Panc1 (cell line): Measurements from ENCODE around the gene DAGLA.

Experiments used
- SIN3A ChIP-seq: IDR thresholded peaks from 2 replicates; pipeline ENCODE4 v1.6.1; 2012; ENCODE audit warnings: low read depth, mild to moderate bottlenecking, low read length, moderate library complexity, borderline replicate concordance; ENCODE audit not compliant: insufficient read depth
- TF ChIP-seq, protein P1 (sequence below): fragments of 450-650 bp; IDR thresholded peaks from 2 replicates; pipeline ENCODE4 v1.5.1; 2017; ENCODE audit warnings: mild to moderate bottlenecking
- TF ChIP-seq, protein P2 (sequence below), 2 experiments: IDR thresholded peaks; 2 replicates each; pipeline ENCODE4 v1.6.1; 2011 to 2012; ENCODE audit warnings: low read depth in 2 of 2, control low read depth in 1 of 2, low read length in 1 of 2, mild to moderate bottlenecking in 1 of 2, moderate library complexity in 1 of 2; ENCODE audit not compliant: insufficient read depth in 1 of 2

DNA sequence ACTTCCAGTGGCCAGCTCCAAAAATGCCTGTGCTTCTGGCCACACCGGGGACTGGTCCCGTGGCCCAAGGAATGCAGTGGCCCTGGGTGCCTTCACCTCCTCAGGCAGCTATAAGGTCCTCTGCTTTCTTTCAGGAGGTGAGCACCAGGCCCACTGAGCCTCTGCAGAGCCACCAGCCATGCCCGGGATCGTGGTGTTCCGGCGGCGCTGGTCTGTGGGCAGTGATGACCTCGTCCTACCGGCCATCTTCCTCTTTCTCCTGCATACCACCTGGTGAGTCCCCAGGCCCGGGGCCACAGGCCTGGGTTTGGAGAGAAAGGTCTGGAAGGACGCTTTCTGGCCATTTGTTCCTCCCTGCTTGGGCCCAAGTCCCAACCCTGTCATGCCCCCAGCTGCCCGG lies 39.8 kb downstream of the DAGLA start:
- TF ChIP-seq, protein P1, sequence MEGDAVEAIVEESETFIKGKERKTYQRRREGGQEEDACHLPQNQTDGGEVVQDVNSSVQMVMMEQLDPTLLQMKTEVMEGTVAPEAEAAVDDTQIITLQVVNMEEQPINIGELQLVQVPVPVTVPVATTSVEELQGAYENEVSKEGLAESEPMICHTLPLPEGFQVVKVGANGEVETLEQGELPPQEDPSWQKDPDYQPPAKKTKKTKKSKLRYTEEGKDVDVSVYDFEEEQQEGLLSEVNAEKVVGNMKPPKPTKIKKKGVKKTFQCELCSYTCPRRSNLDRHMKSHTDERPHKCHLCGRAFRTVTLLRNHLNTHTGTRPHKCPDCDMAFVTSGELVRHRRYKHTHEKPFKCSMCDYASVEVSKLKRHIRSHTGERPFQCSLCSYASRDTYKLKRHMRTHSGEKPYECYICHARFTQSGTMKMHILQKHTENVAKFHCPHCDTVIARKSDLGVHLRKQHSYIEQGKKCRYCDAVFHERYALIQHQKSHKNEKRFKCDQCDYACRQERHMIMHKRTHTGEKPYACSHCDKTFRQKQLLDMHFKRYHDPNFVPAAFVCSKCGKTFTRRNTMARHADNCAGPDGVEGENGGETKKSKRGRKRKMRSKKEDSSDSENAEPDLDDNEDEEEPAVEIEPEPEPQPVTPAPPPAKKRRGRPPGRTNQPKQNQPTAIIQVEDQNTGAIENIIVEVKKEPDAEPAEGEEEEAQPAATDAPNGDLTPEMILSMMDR: no peak
- TF ChIP-seq SIN3A: no peak
- TF ChIP-seq, protein P2, sequence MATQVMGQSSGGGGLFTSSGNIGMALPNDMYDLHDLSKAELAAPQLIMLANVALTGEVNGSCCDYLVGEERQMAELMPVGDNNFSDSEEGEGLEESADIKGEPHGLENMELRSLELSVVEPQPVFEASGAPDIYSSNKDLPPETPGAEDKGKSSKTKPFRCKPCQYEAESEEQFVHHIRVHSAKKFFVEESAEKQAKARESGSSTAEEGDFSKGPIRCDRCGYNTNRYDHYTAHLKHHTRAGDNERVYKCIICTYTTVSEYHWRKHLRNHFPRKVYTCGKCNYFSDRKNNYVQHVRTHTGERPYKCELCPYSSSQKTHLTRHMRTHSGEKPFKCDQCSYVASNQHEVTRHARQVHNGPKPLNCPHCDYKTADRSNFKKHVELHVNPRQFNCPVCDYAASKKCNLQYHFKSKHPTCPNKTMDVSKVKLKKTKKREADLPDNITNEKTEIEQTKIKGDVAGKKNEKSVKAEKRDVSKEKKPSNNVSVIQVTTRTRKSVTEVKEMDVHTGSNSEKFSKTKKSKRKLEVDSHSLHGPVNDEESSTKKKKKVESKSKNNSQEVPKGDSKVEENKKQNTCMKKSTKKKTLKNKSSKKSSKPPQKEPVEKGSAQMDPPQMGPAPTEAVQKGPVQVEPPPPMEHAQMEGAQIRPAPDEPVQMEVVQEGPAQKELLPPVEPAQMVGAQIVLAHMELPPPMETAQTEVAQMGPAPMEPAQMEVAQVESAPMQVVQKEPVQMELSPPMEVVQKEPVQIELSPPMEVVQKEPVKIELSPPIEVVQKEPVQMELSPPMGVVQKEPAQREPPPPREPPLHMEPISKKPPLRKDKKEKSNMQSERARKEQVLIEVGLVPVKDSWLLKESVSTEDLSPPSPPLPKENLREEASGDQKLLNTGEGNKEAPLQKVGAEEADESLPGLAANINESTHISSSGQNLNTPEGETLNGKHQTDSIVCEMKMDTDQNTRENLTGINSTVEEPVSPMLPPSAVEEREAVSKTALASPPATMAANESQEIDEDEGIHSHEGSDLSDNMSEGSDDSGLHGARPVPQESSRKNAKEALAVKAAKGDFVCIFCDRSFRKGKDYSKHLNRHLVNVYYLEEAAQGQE (IDR thresholded peaks at IDR 0.05; ENCODE audit: insufficient read depth in 1 of 2, low read depth in 2 of 2, low read length in 1 of 2): no peak
